Neural progenitor cell (in vitro differentiated cells): ENCODE measurements around the gene RPTN.

Experiments
- CTCF ChIP-seq: fragments of 200-600 bp; sonication (generic); IDR thresholded peaks from 2 replicates; pipeline ENCODE4 v1.5.1; 2017; ENCODE audit warnings: antibody characterized with exemption, mild to moderate bottlenecking
- EZH2phosphoT487 ChIP-seq: fragments of 200-600 bp; sonication (generic); IDR thresholded peaks from 2 replicates; pipeline ENCODE4 v1.6.1; 2017; ENCODE audit warnings: antibody characterized with exemption

- TF ChIP-seq CTCF, result no peak
- no peak for TF ChIP-seq EZH2phosphoT487
Measured at GRCh38 chr1:152168535-152168868, 9.5 kb upstream of the RPTN start.
